A549 treated with RU486 at 1 μM for 4 hours (cell line): ENCODE measurements around the gene TMEM217. TPM values are rescaled to one million over a fixed set of nuclear protein-coding genes. Genes with fewer than 3 reads are reported as not detected.

ENCODE experiments used
- total RNA-seq: library from RNA; stranded (reverse); fragments of 200-300 nt; extraction: Qiagen RNA extraction; gene quantifications from 5 replicates; pipeline ENCODE4 v1.2.3, GENCODE V29; 2022; ENCODE audit warnings: low read depth

TMEM217 gene
- 0.80 to 1.1 TPM (median 0.97 TPM) in 5 replicates for total RNA-seq

GRCh38 chr6:37257634-37258404 is at the start of gene TMEM217, which contains the start of gene TBC1D22B:
Gene TMEM217 (minus strand): TSS chr6:37258144. CDS start chr6:37219030, 39,114 bp downstream.
Gene TBC1D22B (plus strand): TSS chr6:37257772. CDS start chr6:37257918, 146 bp downstream.

GRCh38 chr6:37169496-37170272 is 88.3 kb downstream of the TMEM217 start, which contains the start of gene PIM1:
Gene PIM1 (plus strand): TSS chr6:37170152. CDS start chr6:37170576, 424 bp downstream.

Other genes with a start within 250 kb of the TMEM217 start
- gene PIM1, start 88.0 kb downstream of the TMEM217 start, total RNA-seq = 12.1 to 24.2 TPM (median 20.4 TPM) in 5 replicates
- 5.5 to 6.3 TPM (median 6.3 TPM) in 5 replicates for gene TBC1D22B, start 372 bp downstream of the TMEM217 start, total RNA-seq
- gene RNF8, start 95.8 kb upstream of the TMEM217 start, total RNA-seq = 20.9 to 24.5 TPM (median 23.8 TPM) in 5 replicates
- gene CMTR1, start 175.1 kb upstream of the TMEM217 start, total RNA-seq = 13.3 to 16.7 TPM (median 16.4 TPM) in 5 replicates
- 41.6 to 53.0 TPM (median 48.0 TPM) in 5 replicates for gene CCDC167, start 241.7 kb upstream of the TMEM217 start, total RNA-seq